Skeletal muscle tissue (tissue), 4 donors: ENCODE results near the gene ADAM12. TPM values are rescaled to one million over a fixed set of nuclear protein-coding genes. Genes with fewer than 3 reads are reported as not detected.
A peak's percentile ranks its signal among the peaks of the same experiment; 100 is the strongest.

Experiments used
- H3K27ac ChIP-seq: one replicate; pipeline ENCODE4 v1.7.0; 2013; ENCODE audit warnings: mild to moderate bottlenecking, low read depth, low read length, inconsistent platforms
- H3K27me3 ChIP-seq, 3 donors: one replicate each; pipeline ENCODE4 v1.7.0; 2013; ENCODE audit warnings: low read length in 3 of 3; ENCODE audit not compliant: control insufficient read depth in 3 of 3, insufficient read depth in 3 of 3
- H3K36me3 ChIP-seq, 3 donors: one replicate each; pipeline ENCODE4 v1.7.0; 2013; ENCODE audit warnings: low read length in 3 of 3; ENCODE audit not compliant: control insufficient read depth in 3 of 3, insufficient read depth in 3 of 3
- H3K4me1 ChIP-seq, 3 donors: one replicate each; pipeline ENCODE4 v1.7.0; 2013; ENCODE audit warnings: low read length in 3 of 3, mild to moderate bottlenecking in 3 of 3; ENCODE audit not compliant: control insufficient read depth in 3 of 3, insufficient read depth in 3 of 3
- H3K4me3 ChIP-seq, 3 donors: one replicate each; pipeline ENCODE4 v1.7.0; 2013; ENCODE audit warnings: low read length in 3 of 3
- H3K9ac ChIP-seq, 3 donors: one replicate each; pipeline ENCODE4 v1.7.0; 2013; ENCODE audit warnings: low read length in 3 of 3, mild to moderate bottlenecking in 3 of 3, moderate library complexity in 2 of 3, low read depth in 1 of 3
- H3K9me3 ChIP-seq, 3 donors: one replicate each; pipeline ENCODE4 v1.7.0; 2013; ENCODE audit warnings: low read length in 3 of 3; ENCODE audit not compliant: control insufficient read depth in 3 of 3
- total RNA-seq: library from RNA; depleted of rRNA; stranded (reverse); fragments of >200 nt; gene quantifications from one replicate; pipeline ENCODE4 v1.2.3, GENCODE V29; 2014
- donor health status: Osteomylitis.

Gene ADAM12
- total RNA-seq, 1 donor from 2014 or later = 13.0 TPM

DNA sequence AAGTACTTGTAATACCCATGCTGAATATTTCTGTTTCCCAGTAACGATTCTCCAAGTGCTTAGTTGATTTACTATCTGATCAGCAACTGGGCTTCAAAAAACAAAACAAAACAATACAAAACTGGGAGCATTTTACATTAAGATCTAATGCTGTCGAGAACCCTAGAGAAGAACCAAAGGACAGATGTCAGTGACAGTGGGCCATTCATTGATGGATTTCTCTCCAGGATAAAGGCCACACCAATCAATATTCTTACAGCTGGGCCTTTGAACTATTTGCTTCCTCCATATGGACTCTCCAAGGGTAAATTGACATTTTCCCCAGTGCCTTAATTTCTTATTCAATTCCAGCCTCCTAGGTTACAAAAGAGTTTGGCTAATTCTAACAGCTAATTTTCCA is 217.5 kb downstream of the ADAM12 start:
- Histone ChIP-seq H3K9me3 (no peaks in the 10 kb centered on the region), H3K4me1 (no peaks in the 10 kb centered on the region), H3K4me3 (no peak overlapping the region), H3K27me3 (peaks cover 0 to 3% (median 0%) of the 10 kb centered on the region in 3 donors), H3K27ac (peak overlapping the region; percentile 64), H3K36me3 (no peaks in the 10 kb centered on the region), H3K9ac (no peak overlapping the region)

GRCh38 chr10:126170371-126170770 is 217.9 kb downstream of the ADAM12 start:
- Histone ChIP-seq H3K27ac (peak overlapping the region; percentile 64), H3K4me3 (no peak overlapping the region), H3K4me1 (no peaks in the 10 kb centered on the region), H3K9ac (no peak overlapping the region), H3K36me3 (no peaks in the 10 kb centered on the region), H3K9me3 (no peaks in the 10 kb centered on the region), H3K27me3 (peaks cover 0 to 3% (median 0%) of the 10 kb centered on the region in 3 donors)

DNA sequence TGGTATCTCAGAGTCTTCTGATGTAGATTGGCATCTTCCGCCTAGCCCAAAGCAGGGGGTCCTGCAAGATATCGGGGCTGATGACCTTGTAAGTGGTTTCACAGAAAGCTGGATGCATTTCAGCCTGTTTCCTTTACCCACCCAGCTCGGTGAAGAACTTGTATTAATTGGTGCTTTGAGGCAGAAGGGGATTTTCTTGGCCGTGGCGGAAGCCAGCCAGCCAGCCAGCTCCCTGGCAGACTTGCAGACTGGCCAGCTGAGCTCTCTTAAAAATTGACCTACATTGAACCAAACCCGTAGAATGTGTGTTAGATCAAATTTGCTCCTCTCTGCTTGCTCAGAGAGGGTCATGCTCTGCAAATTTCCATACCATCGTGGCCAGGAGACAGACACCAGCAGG is 218.4 kb downstream of the ADAM12 start:
- Histone ChIP-seq H3K27me3 (peaks cover 0 to 3% (median 0%) of the 10 kb centered on the region in 3 donors), H3K4me1 (no peaks in the 10 kb centered on the region), H3K9me3 (no peaks in the 10 kb centered on the region), H3K4me3 (no peak overlapping the region), H3K27ac (peak overlapping the region; percentile 64), H3K36me3 (no peaks in the 10 kb centered on the region), H3K9ac (no peak overlapping the region)

- Histone ChIP-seq H3K27me3 (peaks cover 0 to 3% (median 0%) of the 10 kb centered on the region in 3 donors), H3K27ac (no peak overlapping the region), H3K4me3 (no peak overlapping the region), H3K36me3 (no peaks in the 10 kb centered on the region), H3K4me1 (no peaks in the 10 kb centered on the region), H3K9ac (no peak overlapping the region), H3K9me3 (peaks cover 0 to 2% (median 0%) of the 10 kb centered on the region in 3 donors)
Observed at GRCh38 chr10:126166797-126167196, 221.5 kb downstream of the ADAM12 start.

- no peak overlapping the region for H3K9ac ChIP-seq
- no peak overlapping the region for H3K4me3 ChIP-seq
- no peaks in the 10 kb centered on the region for H3K4me1 ChIP-seq
- no peaks in the 10 kb centered on the region for H3K36me3 ChIP-seq
- H3K9me3 ChIP-seq = peaks cover 0 to 2% (median 0%) of the 10 kb centered on the region in 3 donors
- H3K27ac ChIP-seq = no peak overlapping the region
- H3K27me3 ChIP-seq = peaks cover 0 to 3% (median 0%) of the 10 kb centered on the region in 3 donors
Observed at GRCh38 chr10:126165874-126166273, 222.4 kb downstream of the ADAM12 start.

GRCh38 chr10:126163506-126163905 is 224.8 kb downstream of the ADAM12 start:
- peaks cover 0 to 3% (median 0%) of the 10 kb centered on the region in 3 donors for H3K27me3 ChIP-seq

GRCh38 chr10:126161691-126162090 is 226.6 kb downstream of the ADAM12 start:
- Histone ChIP-seq H3K9me3 (peaks cover 0 to 2% (median 0%) of the 10 kb centered on the region in 3 donors), H3K36me3 (no peaks in the 10 kb centered on the region), H3K27me3 (peaks cover 0 to 7% (median 6%) of the 10 kb centered on the region in 3 donors), H3K9ac (no peak overlapping the region), H3K4me3 (no peak overlapping the region), H3K4me1 (peaks cover 0 to under 1% (median 0%) of the 10 kb centered on the region in 3 donors), H3K27ac (no peak overlapping the region)

More at GRCh38 chr10:126163506-126163905, 224.8 kb downstream of the ADAM12 start:
- no peak overlapping the region for H3K4me3 ChIP-seq
- no peaks in the 10 kb centered on the region for H3K4me1 ChIP-seq
- H3K27ac ChIP-seq = no peak overlapping the region
- peaks cover 0 to 2% (median 0%) of the 10 kb centered on the region in 3 donors for H3K9me3 ChIP-seq
- no peak overlapping the region for H3K9ac ChIP-seq
- H3K36me3 ChIP-seq = no peaks in the 10 kb centered on the region

DNA sequence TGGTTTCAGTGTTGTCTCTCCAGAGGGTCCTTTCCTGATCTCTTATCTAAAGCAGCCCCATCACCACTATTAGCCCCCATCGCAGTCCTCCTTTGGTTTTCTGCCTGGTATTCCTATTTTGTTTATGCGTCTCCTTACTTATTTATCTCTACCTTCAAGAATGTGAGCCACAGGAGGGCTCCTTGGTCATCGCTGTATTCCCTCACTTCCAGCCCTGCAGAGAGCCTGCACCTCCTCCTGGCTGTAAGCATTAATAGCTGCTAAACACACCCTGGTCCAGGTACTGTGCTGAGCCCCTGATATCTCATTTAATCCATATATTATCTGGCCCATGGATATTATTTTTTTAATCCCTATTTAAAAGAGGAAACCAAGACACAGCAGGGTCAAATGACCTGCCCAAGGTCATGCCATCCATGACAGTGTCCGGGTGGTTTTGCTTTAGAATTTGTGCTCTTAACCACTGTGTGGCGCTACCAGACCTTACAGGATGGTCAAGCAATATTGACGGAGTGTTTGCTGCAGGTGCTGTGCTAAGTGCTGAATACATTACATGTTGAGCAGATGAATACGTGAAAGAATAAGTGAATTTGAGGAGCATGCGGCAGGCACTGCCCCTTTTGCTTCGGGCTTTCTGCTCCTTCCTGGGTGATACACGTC is 227.2 kb downstream of the ADAM12 start:
- Histone ChIP-seq H3K9me3 (peaks cover 0 to 2% (median 0%) of the 10 kb centered on the region in 3 donors), H3K9ac (no peak overlapping the region), H3K27me3 (peaks cover 0 to 7% (median 6%) of the 10 kb centered on the region in 3 donors), H3K4me1 (peaks cover 0 to 2% (median 0%) of the 10 kb centered on the region in 3 donors), H3K4me3 (no peak overlapping the region), H3K36me3 (no peaks in the 10 kb centered on the region), H3K27ac (no peak overlapping the region)

DNA sequence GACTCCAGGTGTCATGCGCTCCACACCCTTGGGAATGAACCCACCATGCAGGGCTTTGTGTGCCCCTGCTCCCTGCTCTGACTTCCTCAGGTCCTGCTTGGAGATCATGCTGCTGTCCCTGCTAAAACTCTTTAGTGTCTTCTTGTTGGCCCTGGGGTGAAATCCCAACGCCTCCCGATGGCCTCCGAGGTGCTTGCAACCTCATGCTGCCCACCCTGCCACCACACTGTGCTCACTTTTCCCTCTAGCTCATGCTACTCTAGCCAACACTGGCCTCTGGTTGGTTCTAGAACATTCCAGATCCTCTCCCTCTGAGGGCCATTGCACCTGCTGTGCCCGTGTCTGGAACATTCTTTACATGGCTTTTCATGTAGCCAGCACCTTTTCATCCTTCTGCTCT is 227.7 kb downstream of the ADAM12 start:
- Histone ChIP-seq H3K27ac (no peak overlapping the region), H3K4me1 (peaks cover 0 to 2% (median 0%) of the 10 kb centered on the region in 3 donors), H3K27me3 (peaks cover 0 to 7% (median 6%) of the 10 kb centered on the region in 3 donors), H3K9me3 (peaks cover 0 to 2% (median 0%) of the 10 kb centered on the region in 3 donors), H3K36me3 (no peaks in the 10 kb centered on the region), H3K9ac (no peak overlapping the region), H3K4me3 (no peak overlapping the region)

- H3K27ac ChIP-seq = no peak overlapping the region
- H3K36me3 ChIP-seq = no peaks in the 10 kb centered on the region
- H3K9ac ChIP-seq = no peak overlapping the region
- peaks cover 0 to 2% (median 0%) of the 10 kb centered on the region in 3 donors for H3K9me3 ChIP-seq
- no peak overlapping the region for H3K4me3 ChIP-seq
- H3K4me1 ChIP-seq = peaks cover 0 to 7% (median 2%) of the 10 kb centered on the region in 3 donors
- H3K27me3 ChIP-seq = peaks cover 0 to 7% (median 6%) of the 10 kb centered on the region in 3 donors
Observed at GRCh38 chr10:126158133-126158892, 230.0 kb downstream of the ADAM12 start.
